Gastrocnemius medialis (tissue), 4 donors: ENCODE results near the gene INPP5J. TPM values are rescaled to one million over a fixed set of nuclear protein-coding genes. Genes with fewer than 3 reads are reported as not detected.

Source experiments
- ATAC-seq, 2 donors: fragments of 150-250 bp; one replicate each; pipeline ENCODE4 v1.9.1; 2016
- DNase-seq, 2 donors: peaks; one replicate each; pipeline ENCODE4 v3.0.0-alpha.2; 2019
- H3K27ac ChIP-seq, 4 donors: fragments of 200-600 bp; sonication (generic); 1 replicate in 1 of 4; 2 replicates in 3 of 4; pipeline ENCODE4 v1.5.1; 2016 to 2018; ENCODE audit warnings: mild to moderate bottlenecking in 2 of 4, moderate library complexity in 1 of 4
- H3K27me3 ChIP-seq, 3 donors: fragments of 200-600 bp; sonication (generic) in 2 of 3; 1 replicate in 1 of 3; 2 replicates in 2 of 3; pipeline versions ENCODE4 v1.5.1 to v1.6.0; 2016 to 2019; ENCODE audit warnings: mild to moderate bottlenecking in 1 of 3, moderate library complexity in 1 of 3
- H3K36me3 ChIP-seq, 2 donors: fragments of 200-600 bp; sonication (generic) in 1 of 2; one replicate each; pipeline ENCODE4 v1.5.1; 2017 to 2018
- H3K4me1 ChIP-seq, 2 donors: fragments of 200-600 bp; sonication (generic) in 1 of 2; one replicate each; pipeline ENCODE4 v1.5.1; 2016 to 2017; ENCODE audit warnings: mild to moderate bottlenecking in 2 of 2
- H3K4me3 ChIP-seq, 4 donors: fragments of 200-600 bp; sonication (generic) in 3 of 4; 1 replicate in 1 of 4; 2 replicates in 3 of 4; pipeline ENCODE4 v1.5.1; 2016 to 2019; ENCODE audit warnings: mild to moderate bottlenecking in 2 of 4
- H3K9me3 ChIP-seq, 3 donors: fragments of 200-600 bp; sonication (generic) in 2 of 3; 1 replicate in 1 of 3; 2 replicates in 2 of 3; pipeline ENCODE4 v1.5.1; 2016 to 2019
- CTCF ChIP-seq, 5 experiments: fragments of 450-650 bp in 3 of 5; fragments of 200-600 bp in 2 of 5; sonication (generic) in 2 of 5; IDR thresholded peaks in 4 of 5; conservative IDR thresholded peaks in 1 of 5; 1 replicate in 4 of 5; 2 replicates in 1 of 5; pipeline ENCODE4 v1.5.1; 2016 to 2019; ENCODE audit warnings: antibody characterized with exemption in 5 of 5, mild to moderate bottlenecking in 3 of 5, moderate library complexity in 3 of 5
- POLR2A ChIP-seq, 2 donors: fragments of 450-650 bp; IDR thresholded peaks; one replicate each; pipeline ENCODE4 v1.6.1; 2017; ENCODE audit warnings: antibody characterized with exemption in 2 of 2, mild to moderate bottlenecking in 2 of 2, moderate library complexity in 2 of 2
- in situ Hi-C, 4 donors: fragments of 200-750 bp; cut with MboI; loops; one replicate each; pipeline versions ENCODE4 v1.15.0 to v1.8.0; 2017; ENCODE audit warnings: low sequenced_read_pairs in 4 of 4
- intact Hi-C: fragments of 100-400 bp; cut with DNase I; formaldehyde crosslinking; loops from one replicate; pipeline ENCODE4 v1.15.1; 2023; ENCODE audit warnings: low total_unique reads
- total RNA-seq, 4 donors: library from RNA; depleted of rRNA; stranded (reverse); fragments of >200 nt; gene quantifications; one replicate each; pipeline versions ENCODE4 v1.1.0 to v1.2.3, GENCODE V29; 2016

Gene INPP5J
- total RNA-seq, 4 donors from 2014 or later: 0.15 to 0.33 (median 0.28) TPM

- ATAC-seq: no peak
- Histone ChIP-seq H3K36me3 (peaks cover 0 to 17% of the 10 kb centered on the region in 2 donors), H3K27ac (peak overlapping the region; percentile 93 to 98 (median 96)), H3K27me3 (no peaks in the 10 kb centered on the region), H3K4me3 (no peak overlapping the region), H3K4me1 (peaks cover 31 to 42% of the 10 kb centered on the region in 2 donors), H3K9me3 (no peaks in the 10 kb centered on the region)
- DNase-seq: peak in 1 of 2 donors; percentile 14
- TF ChIP-seq CTCF (IDR thresholded peaks at IDR 0.05 in 4 of 5, conservative IDR thresholded peaks at IDR 0.05 in 1 of 5): no peak
- TF ChIP-seq POLR2A (IDR thresholded peaks at IDR 0.05): no peak
- intact Hi-C loops: loop anchor here (5.0 kb wide), 1 partner anchor 187 kb away; the partner anchor contains the start of gene PIK3IP1
- in situ Hi-C loops: no loop called here
Measured at GRCh38 chr22:31104869-31105268, 17.9 kb upstream of the INPP5J start.

DNA sequence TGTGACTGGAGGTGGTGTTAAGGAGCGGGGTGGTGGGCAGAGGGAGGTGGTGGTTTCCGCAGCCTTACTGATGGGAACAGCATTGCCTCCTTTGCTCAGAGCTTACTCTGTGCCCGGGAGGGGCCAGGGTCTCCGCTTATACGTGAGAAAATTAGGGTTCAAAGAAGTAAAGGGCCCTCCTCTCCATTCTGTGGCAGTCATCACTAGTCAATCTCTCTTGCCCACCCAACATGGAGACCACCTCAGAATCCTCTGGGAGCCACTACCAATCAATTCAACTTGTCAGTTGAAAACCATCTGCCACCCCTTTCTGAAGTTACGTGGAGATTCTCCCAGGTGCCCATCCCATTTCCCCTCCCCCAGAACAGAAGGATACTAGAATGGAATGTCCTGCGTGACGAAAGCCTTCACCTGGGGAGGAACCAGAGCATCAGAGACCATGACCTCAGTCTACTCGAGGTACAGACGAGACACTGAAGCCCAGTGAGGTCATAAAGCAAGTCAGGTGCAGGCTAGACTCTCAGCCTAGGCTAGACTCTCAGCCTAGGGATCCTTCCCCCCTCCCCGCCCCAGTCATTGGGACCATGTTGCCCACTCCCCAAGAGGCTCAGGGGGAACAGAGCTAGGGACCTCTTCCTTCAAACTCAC lies 17.4 kb upstream of the INPP5J start:
- DNase-seq: peak in 1 of 2 donors; percentile 9
- TF ChIP-seq POLR2A (IDR thresholded peaks at IDR 0.05): no peak
- no peak for TF ChIP-seq CTCF (IDR thresholded peaks at IDR 0.05 in 4 of 5, conservative IDR thresholded peaks at IDR 0.05 in 1 of 5)
- ATAC-seq: no peak
- Histone ChIP-seq H3K4me1 (peaks cover 31 to 42% of the 10 kb centered on the region in 2 donors), H3K27ac (peak overlapping the region; percentile 93 to 98 (median 96)), H3K27me3 (no peaks in the 10 kb centered on the region), H3K9me3 (no peaks in the 10 kb centered on the region), H3K36me3 (peaks cover 0 to 12% of the 10 kb centered on the region in 2 donors), H3K4me3 (no peak overlapping the region)
- intact Hi-C loops: no loop called here
- in situ Hi-C loops: no loop called here

DNA sequence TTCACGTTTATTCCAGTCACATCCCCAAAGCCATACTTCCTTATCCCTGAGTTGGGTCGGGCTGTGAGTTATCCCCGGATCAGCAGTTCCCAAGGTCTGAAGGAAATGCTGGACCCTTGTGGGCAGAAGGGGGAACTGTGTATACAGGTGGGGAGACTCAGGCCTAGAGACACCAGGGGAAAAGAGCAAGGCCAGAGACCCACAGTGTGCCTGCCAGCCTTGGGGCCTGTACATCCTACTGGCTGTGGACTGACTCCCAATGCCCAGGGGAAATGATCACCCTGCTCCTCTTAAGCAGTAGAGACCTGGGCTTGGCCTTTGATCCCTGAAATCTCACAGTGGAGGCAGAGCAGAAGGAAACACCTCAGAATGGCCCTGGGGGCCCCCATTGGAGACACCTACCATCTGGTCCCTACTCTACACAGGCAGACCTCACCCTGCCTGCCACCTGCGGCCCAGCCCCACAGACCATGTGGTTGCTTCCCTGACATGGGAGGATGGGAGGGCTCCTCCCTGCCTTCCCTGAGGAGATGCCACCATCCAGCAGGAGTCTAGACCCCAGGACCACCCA lies 16.7 kb upstream of the INPP5J start:
- ATAC-seq: no peak
- intact Hi-C loops: no loop called here

DNA sequence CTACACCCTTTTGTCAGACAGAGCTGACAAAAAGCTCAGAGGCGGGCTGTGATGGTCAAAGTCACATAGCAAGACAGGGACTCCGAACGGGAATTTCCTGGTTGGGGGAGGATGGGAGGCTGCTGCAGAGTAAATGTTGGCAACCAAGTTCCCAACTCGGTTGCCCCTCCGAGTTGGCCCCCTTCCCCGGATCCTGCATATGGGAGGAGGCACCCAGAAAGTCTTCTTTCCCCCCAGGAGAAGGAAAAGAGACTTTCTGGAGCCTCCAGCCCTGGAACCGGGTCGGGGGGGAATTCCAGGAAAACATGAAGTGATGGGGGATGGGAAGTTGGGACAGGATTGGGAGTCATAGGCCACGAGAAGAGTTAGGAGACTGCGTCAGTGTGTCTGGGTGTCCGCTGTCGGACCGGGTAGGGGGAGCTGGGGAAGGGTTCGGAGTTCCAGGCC lies 16.0 kb upstream of the INPP5J start:
- peak overlapping the region; percentile 68 to 81 (median 80) for H3K4me3 ChIP-seq
- no peaks in the 10 kb centered on the region for H3K9me3 ChIP-seq
- DNase-seq: no peak
- TF ChIP-seq CTCF (IDR thresholded peaks at IDR 0.05 in 4 of 5, conservative IDR thresholded peaks at IDR 0.05 in 1 of 5) (no peak), POLR2A (IDR thresholded peaks at IDR 0.05) (no peak)
- peak overlapping the region; percentile 93 to 98 (median 96) for H3K27ac ChIP-seq
- peak in 1 of 2 donors; percentile 3 for ATAC-seq
- peaks cover 0 to 5% of the 10 kb centered on the region in 2 donors for H3K36me3 ChIP-seq
- intact Hi-C loops: loop anchor here (1.0 kb wide), 5 partner anchors 13 to 124 kb away; partner anchors contain the start of gene RNF185
- no peaks in the 10 kb centered on the region for H3K27me3 ChIP-seq
- in situ Hi-C loops: no loop called here
- H3K4me1 ChIP-seq: peaks cover 27 to 36% of the 10 kb centered on the region in 2 donors

More for the DNA sequence above, 16.7 kb upstream of the INPP5J start:
- in situ Hi-C loops: no loop called here
- H3K9me3 ChIP-seq: no peaks in the 10 kb centered on the region
- DNase-seq: no peak
- H3K27ac ChIP-seq: peak overlapping the region; percentile 93 to 98 (median 96)
- peaks cover 0 to 8% of the 10 kb centered on the region in 2 donors for H3K36me3 ChIP-seq
- no peaks in the 10 kb centered on the region for H3K27me3 ChIP-seq
- H3K4me1 ChIP-seq: peaks cover 31 to 38% of the 10 kb centered on the region in 2 donors
- H3K4me3 ChIP-seq: peak overlapping the region; percentile 68 to 81 (median 80)
- TF ChIP-seq POLR2A (IDR thresholded peaks at IDR 0.05) (no peak), CTCF (IDR thresholded peaks at IDR 0.05 in 4 of 5, conservative IDR thresholded peaks at IDR 0.05 in 1 of 5) (peak in 1 of 5 experiments; percentile 18)
